GM10266 (cell line): ENCODE measurements around the gene FZD2.

Source experiments
- DNase-seq: peaks from one replicate; pipeline ENCODE4 v3.0.0; 2012; ENCODE audit errors: extremely low spot score
- CTCF ChIP-seq: IDR thresholded peaks from 2 replicates; pipeline ENCODE4 v1.5.1; 2012; ENCODE audit warnings: mild to moderate bottlenecking, low read depth; ENCODE audit not compliant: control insufficient read depth, insufficient read depth; ENCODE audit errors: missing control alignments

FZD2 gene

DNA sequence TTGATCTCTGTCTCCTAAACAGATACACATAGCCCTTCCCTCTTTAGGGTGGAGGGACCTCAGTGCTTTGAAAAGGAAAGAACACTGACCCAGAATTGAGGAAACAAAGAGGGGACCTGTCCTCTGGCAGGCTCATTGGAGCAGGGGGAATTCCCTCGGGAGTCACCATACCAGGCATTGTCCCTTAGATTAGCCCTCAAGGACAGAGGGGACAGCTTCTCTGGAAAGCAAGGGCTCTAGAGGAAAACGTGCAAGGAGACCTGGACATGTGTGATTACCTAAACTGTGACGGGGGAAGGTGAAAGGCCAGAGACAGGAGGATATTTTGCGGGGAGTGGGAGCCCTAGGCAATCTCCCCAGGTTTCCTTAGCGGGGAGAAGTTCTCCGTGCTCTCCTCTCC is 7.6 kb upstream of the FZD2 start:
- TF ChIP-seq CTCF: no peak
- DNase-seq: no peak

DNA sequence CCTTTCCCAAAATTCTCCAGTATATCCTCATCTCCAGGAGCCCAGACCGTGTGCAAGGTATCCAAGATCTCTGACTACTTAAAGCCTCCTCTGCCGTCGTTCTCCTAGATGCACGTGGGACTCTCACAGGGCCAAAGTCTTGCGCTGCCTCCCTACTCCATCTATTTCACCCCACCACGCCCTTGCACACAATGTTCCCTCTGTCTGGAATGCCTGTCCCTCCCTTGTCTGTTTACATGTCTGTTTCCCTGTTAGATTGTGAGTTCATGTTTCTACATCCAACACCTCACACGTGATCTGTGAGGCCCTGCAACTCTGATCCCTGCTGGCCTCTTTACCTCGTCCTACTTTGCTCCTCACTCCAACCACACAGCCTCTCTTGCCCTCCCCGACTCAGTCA is 4.9 kb upstream of the FZD2 start:
- DNase-seq: no peak
- no peak for TF ChIP-seq CTCF

GRCh38 chr17:44555099-44555498 is 2.2 kb upstream of the FZD2 start:
- TF ChIP-seq CTCF: no peak
- no peak for DNase-seq

DNA sequence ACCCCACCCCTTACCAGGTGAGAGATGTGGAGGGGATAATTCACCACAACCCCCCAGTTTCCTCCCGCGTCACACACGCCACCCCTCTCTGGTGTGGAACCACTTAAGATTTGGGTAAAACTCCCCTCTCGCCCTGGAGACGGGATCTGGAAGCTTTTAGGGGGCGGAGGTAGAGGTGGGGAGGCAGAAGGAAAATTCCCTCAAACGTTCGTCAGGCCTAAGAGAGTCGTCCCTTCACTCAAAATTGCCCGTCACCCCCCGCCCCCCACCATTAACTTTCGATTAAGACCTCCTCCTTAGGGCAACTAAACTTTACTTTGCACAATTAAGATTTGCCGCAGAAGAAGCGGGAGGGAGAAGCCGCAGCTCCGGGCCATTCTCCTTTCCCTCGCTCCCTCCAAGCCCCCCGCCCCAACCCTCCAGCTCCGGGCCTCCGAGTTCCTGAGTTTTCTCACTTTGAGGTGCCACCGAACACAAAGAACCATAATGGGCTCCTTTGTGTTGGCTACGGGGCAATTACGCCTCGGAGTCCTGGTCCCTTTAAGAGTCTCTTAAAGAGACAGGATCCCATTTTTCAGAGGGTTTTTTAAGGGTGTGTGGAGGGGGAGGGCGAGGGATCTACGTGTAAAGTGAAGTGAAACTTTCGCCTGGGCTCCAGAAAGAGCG is 985 bp upstream of the FZD2 start:
- no peak for TF ChIP-seq CTCF
- peak; percentile 83 for DNase-seq

DNA sequence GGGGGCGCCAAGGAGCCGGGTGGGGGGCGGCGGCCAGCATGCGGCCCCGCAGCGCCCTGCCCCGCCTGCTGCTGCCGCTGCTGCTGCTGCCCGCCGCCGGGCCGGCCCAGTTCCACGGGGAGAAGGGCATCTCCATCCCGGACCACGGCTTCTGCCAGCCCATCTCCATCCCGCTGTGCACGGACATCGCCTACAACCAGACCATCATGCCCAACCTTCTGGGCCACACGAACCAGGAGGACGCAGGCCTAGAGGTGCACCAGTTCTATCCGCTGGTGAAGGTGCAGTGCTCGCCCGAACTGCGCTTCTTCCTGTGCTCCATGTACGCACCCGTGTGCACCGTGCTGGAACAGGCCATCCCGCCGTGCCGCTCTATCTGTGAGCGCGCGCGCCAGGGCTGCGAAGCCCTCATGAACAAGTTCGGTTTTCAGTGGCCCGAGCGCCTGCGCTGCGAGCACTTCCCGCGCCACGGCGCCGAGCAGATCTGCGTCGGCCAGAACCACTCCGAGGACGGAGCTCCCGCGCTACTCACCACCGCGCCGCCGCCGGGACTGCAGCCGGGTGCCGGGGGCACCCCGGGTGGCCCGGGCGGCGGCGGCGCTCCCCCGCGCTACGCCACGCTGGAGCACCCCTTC is 484 bp downstream of the FZD2 start:
- peak; percentile 52 for DNase-seq
- TF ChIP-seq CTCF: no peak

- no peak for TF ChIP-seq CTCF
- DNase-seq: no peak
Measured at GRCh38 chr17:44558334-44558709, 1.0 kb downstream of the FZD2 start.
